Cardiac fibroblast (primary cell): ENCODE results near the gene RGS7.

Source experiments
- DNase-seq, 2 donors: peaks; one replicate each; pipeline versions ENCODE4 v3.0.0 to v3.0.0-alpha.2; 2010; ENCODE audit warnings: low read depth in 2 of 2
- H3K4me3 ChIP-seq, 2 donors: replicated peaks in 1 of 2; 1 replicate in 1 of 2; 2 replicates in 1 of 2; pipeline ENCODE4 v1.5.1; 2011; ENCODE audit warnings: low read depth in 2 of 2, low read length in 2 of 2, mild to moderate bottlenecking in 2 of 2, moderate library complexity in 1 of 2
- CTCF ChIP-seq: IDR thresholded peaks from one replicate; pipeline ENCODE4 v1.5.1; 2011; ENCODE audit warnings: low read depth, mild to moderate bottlenecking, low read length, inconsistent platforms

Gene RGS7

GRCh38 chr1:241083285-241083684 lies 273.7 kb downstream of the RGS7 start:
- no peak overlapping the region for H3K4me3 ChIP-seq
- no peak for DNase-seq
- TF ChIP-seq CTCF, result no peak

GRCh38 chr1:241081473-241081872 lies 275.5 kb downstream of the RGS7 start:
- DNase-seq, result peak in 1 of 2 donors; percentile 60
- TF ChIP-seq CTCF, result no peak
- H3K4me3 ChIP-seq, result no peak overlapping the region

DNA sequence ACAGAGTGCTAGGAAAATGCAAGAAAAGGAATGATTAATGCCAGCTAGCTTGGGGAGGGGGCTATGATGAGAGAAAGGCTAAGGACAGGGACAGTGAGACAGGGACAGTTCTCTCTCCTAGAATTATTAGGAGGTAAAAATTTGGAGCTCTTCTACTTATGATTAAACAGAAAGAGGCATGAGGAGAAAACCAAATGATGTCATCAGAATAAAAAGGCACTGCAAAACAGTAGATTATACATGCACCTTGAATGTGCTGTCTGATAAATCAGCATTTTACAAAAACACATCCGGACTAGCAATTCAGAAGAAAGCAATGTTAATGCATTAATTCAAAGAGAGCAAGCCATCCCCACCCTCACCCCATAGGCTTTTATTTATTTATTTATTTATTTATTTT lies 277.5 kb downstream of the RGS7 start:
- DNase-seq, result no peak
- no peak for TF ChIP-seq CTCF

GRCh38 chr1:241079047-241079446 lies 278.0 kb downstream of the RGS7 start:
- H3K4me3 ChIP-seq, result no peak overlapping the region
- DNase-seq, result no peak
- TF ChIP-seq CTCF, result no peak

More for the DNA sequence above, 277.5 kb downstream of the RGS7 start:
- no peak overlapping the region for H3K4me3 ChIP-seq

- no peak for DNase-seq
- TF ChIP-seq CTCF, result no peak
- no peak overlapping the region for H3K4me3 ChIP-seq
Observed at GRCh38 chr1:241077386-241078147, 279.4 kb downstream of the RGS7 start.

- DNase-seq, result no peak
- H3K4me3 ChIP-seq, result no peak overlapping the region
- no peak for TF ChIP-seq CTCF
Observed at GRCh38 chr1:241074507-241074906, 282.5 kb downstream of the RGS7 start.

DNA sequence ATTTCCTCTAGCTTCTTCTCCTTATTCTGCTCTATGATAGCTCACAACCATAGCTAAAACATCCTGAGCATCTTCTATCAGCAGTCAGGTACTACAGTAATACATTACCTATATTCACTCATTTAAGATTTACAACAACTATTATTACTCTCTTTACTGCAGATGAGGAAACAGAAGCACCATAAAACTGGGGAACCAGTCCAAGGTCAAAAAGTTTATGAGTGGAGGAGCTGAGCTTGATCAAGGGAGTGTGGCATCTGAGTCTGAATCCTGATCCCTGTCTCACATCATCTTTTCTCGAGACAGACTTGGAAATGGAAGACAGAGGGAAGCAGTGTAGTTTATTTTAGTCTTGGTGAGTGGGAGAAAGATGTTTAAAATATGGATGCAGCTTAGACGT lies 288.6 kb downstream of the RGS7 start:
- DNase-seq, result no peak
- TF ChIP-seq CTCF, result no peak
- no peak overlapping the region for H3K4me3 ChIP-seq
